HepG2 (cell line): ENCODE results near the gene NSMF. TPM values are rescaled to one million over a fixed set of nuclear protein-coding genes. Genes with fewer than 3 reads are reported as not detected.
"Not testable (repeated sequence)": the region's sequence is repeated elsewhere in the genome, so short reads cannot be mapped to it uniquely, and the experiment has no call there.

Experiments
- ATAC-seq: fragments of 200-7000 bp; cut with Tn5 transposase; 3 replicates; pipeline ENCODE4 v1.9.1; 2020; ENCODE audit warnings: mild to moderate bottlenecking, moderate library complexity
- BruUV-seq: library from RNA; stranded (reverse); fragments of 400-500 nt; replicated peaks from 2 replicates; lab custom pipeline; 2021; lab: Mats Ljungman, UMichigan
- CTCF ChIA-PET: fragments of 300-600 bp; formaldehyde crosslinking; extraction: SDS; loops from one replicate; lab custom pipeline; 2021; ENCODE audit warnings: low total read pairs, inconsistent platforms, low intra/inter-chr PET ratio; lab: Yijun Ruan, JAX
- POLR2A ChIA-PET: fragments of 350-600 bp; sonication (Branson Sonifier 250); formaldehyde crosslinking; loops from one replicate; lab custom pipeline; 2020; ENCODE audit warnings: antibody characterized with exemption, inconsistent platforms; lab: Yijun Ruan, JAX
- DNase-seq: peaks from one replicate; pipeline ENCODE4 v3.0.0-alpha.2; 2015; ENCODE audit warnings: low spot score
- FAIRE-seq: peaks from 3 replicates; lab custom pipeline; 2011; peaks lifted over from hg19 to GRCh38; lab: Jason Lieb, UNC
- H2AFZ ChIP-seq: one replicate; pipeline ENCODE4 v1.6.1; 2011; ENCODE audit warnings: low read length, inconsistent platforms
- H3K27ac ChIP-seq: fragments of 300-600 bp; 3 replicates; pipeline ENCODE4 v1.8.0; 2011; ENCODE audit warnings: mixed run types, mild to moderate bottlenecking, mixed read lengths, low read length, inconsistent platforms; ENCODE audit not compliant: insufficient read depth; ENCODE audit errors: extremely low read length
- H3K27me3 ChIP-seq, 2 experiments: fragments of 200-600 bp in 1 of 2; 2 replicates in 1 of 2; 3 replicates in 1 of 2; pipeline versions ENCODE4 v1.6.0 to v1.8.0; 2011; ENCODE audit warnings: low read length in 2 of 2, mild to moderate bottlenecking in 2 of 2, moderate library complexity in 2 of 2, inconsistent platforms in 1 of 2; ENCODE audit not compliant: insufficient read depth in 2 of 2, control insufficient read depth in 1 of 2
- H3K36me3 ChIP-seq, 2 experiments: fragments of 200-600 bp in 1 of 2; replicated peaks in 1 of 2; 2 replicates in 1 of 2; 3 replicates in 1 of 2; pipeline versions ENCODE4 v1.5.1 to v1.8.0; 2011; ENCODE audit warnings: low read length in 2 of 2, inconsistent platforms in 1 of 2; ENCODE audit not compliant: insufficient read depth in 2 of 2, control insufficient read depth in 1 of 2
- H3K4me1 ChIP-seq: 2 replicates; pipeline ENCODE4 v1.5.1; 2012; ENCODE audit warnings: low read length, inconsistent platforms; ENCODE audit not compliant: insufficient read depth
- H3K4me2 ChIP-seq: 2 replicates; pipeline ENCODE4 v1.6.0; 2011; ENCODE audit warnings: low read depth, low read length, inconsistent platforms
- H3K4me3 ChIP-seq, 3 experiments: fragments of 200-600 bp in 1 of 3; sonication (generic), shearing (Covaris generic) in 1 of 3; replicated peaks in 1 of 3; 2 replicates each; pipeline ENCODE4 v1.5.1; 2011 to 2016; ENCODE audit warnings: low read length in 3 of 3, inconsistent platforms in 2 of 3, low read depth in 2 of 3, mild to moderate bottlenecking in 2 of 3, control low read depth in 1 of 3, mixed read lengths in 1 of 3; ENCODE audit not compliant: insufficient read depth in 1 of 3
- H3K79me2 ChIP-seq: one replicate; pipeline ENCODE4 v1.6.1; 2011; ENCODE audit warnings: low read length, inconsistent platforms; ENCODE audit not compliant: insufficient read depth
- H3K9ac ChIP-seq: 2 replicates; pipeline ENCODE4 v1.6.0; 2011; ENCODE audit warnings: mild to moderate bottlenecking, low read depth, low read length, inconsistent platforms; ENCODE audit not compliant: insufficient read depth
- H3K9me3 ChIP-seq: 2 replicates; pipeline ENCODE4 v1.5.1; 2012; ENCODE audit warnings: mild to moderate bottlenecking, low read length
- H4K20me1 ChIP-seq: 2 replicates; pipeline ENCODE4 v1.6.0; 2011; ENCODE audit warnings: inconsistent platforms, mild to moderate bottlenecking, low read length, moderate library complexity; ENCODE audit not compliant: insufficient read depth
- CHD2 ChIP-seq: IDR thresholded peaks from 2 replicates; pipeline ENCODE4 v1.6.1; 2011; ENCODE audit warnings: low read depth, low read length, improper control_type of control experiment
- EHMT2 ChIP-seq: fragments of 200-600 bp; sonication (generic); IDR thresholded peaks from 2 replicates; pipeline ENCODE4 v1.7.0; 2017; ENCODE audit warnings: antibody characterized with exemption, low read depth, low read length, borderline replicate concordance
- ZFP36L2 ChIP-seq: sonication (generic); formaldehyde crosslinking; IDR thresholded peaks from 2 replicates; pipeline ENCODE4 v1.4.0; 2020; ENCODE audit warnings: missing genetic modification reagents
- ZNF10 ChIP-seq: sonication (generic); formaldehyde crosslinking; IDR thresholded peaks from 2 replicates; pipeline ENCODE4 v1.4.0; 2020; ENCODE audit warnings: mild to moderate bottlenecking, low read depth, missing genetic modification reagents, borderline replicate concordance
- ZNF761 ChIP-seq: sonication (generic); formaldehyde crosslinking; conservative IDR thresholded peaks from 2 replicates; pipeline ENCODE4 v1.4.0; 2020; ENCODE audit warnings: mild to moderate bottlenecking, missing genetic modification reagents
- ZNF878 ChIP-seq: sonication (generic); formaldehyde crosslinking; IDR thresholded peaks from 2 replicates; pipeline ENCODE4 v1.8.1; 2023; ENCODE audit warnings: mild to moderate bottlenecking, missing genetic modification reagents, moderate library complexity
- WGBS: methylation state at CpG from one replicate; pipeline ENCODE4 v1.1.6; 2017; ENCODE audit warnings: low lambda C conversion rate; 5-methylcytosine and 5-hydroxymethylcytosine counted together
- in situ Hi-C: cut with HindIII; loops from 2 replicates; pipeline ENCODE4 v1.10.0; 2017; ENCODE audit warnings: low pct_unique_long_range_greater_than_20kb; ENCODE audit not compliant: extremely low pct_ligation_motif_present
- intact Hi-C: fragments of 100-400 bp; cut with micrococcal nuclease; formaldehyde crosslinking; loops from one replicate; pipeline ENCODE4 v1.10.0; 2022; ENCODE audit not compliant: unreplicated experiment
- polyA plus RNA-seq, 8 experiments: library from polyadenylated mRNA; depleted of rRNA in 3 of 8; stranded (reverse) in 7 of 8; unstranded in 1 of 8; fragments of >200 nt; fragmentation: Illumina TruSeq in 4 of 8; extraction: Trizol in 4 of 8; gene quantifications; 2 replicates each; pipeline versions ENCODE4 v1.2.1 to v1.2.3, GENCODE V29; 2011 to 2016; ENCODE audit warnings: low read depth in 4 of 8, missing spikeins in 1 of 8, mixed read lengths in 1 of 8; ENCODE audit not compliant: insufficient read depth in 1 of 8
- total RNA-seq, 5 experiments: library from RNA; depleted of rRNA; stranded (reverse); fragments of >200 nt; fragmentation: Illumina TruSeq; extraction: Trizol; gene quantifications; 2 replicates each; pipeline ENCODE4 v1.2.3, GENCODE V29; 2016; ENCODE audit warnings: low read depth in 1 of 5
- TF ChIP-seq, protein P1 (sequence below): sonication (generic); formaldehyde crosslinking; IDR thresholded peaks from 2 replicates; pipeline ENCODE4 v1.9.0; 2021; ENCODE audit warnings: missing genetic modification reagents, borderline replicate concordance

NSMF gene
- total and polyA plus RNA-seq, 2 of the 13 experiments (the other 11 are each of a cell fraction or from before 2014, with no cell fraction given): 44.3 to 183 TPM

- no peak overlapping the region for H3K4me3 ChIP-seq
- FAIRE-seq: no peak
- in situ Hi-C loops: no loop called here
- peaks cover 17% of the 10 kb centered on the region for H3K4me1 ChIP-seq
- TF ChIP-seq ZNF10 (CRISPR knock-in tag) (no peak), ZFP36L2 (CRISPR knock-in tag) (no peak), CHD2 (no peak), ZNF761 (CRISPR knock-in tag) (no peak), EHMT2 (no peak), ZNF878 (CRISPR knock-in tag) (no peak)
- TF ChIP-seq, protein P1, sequence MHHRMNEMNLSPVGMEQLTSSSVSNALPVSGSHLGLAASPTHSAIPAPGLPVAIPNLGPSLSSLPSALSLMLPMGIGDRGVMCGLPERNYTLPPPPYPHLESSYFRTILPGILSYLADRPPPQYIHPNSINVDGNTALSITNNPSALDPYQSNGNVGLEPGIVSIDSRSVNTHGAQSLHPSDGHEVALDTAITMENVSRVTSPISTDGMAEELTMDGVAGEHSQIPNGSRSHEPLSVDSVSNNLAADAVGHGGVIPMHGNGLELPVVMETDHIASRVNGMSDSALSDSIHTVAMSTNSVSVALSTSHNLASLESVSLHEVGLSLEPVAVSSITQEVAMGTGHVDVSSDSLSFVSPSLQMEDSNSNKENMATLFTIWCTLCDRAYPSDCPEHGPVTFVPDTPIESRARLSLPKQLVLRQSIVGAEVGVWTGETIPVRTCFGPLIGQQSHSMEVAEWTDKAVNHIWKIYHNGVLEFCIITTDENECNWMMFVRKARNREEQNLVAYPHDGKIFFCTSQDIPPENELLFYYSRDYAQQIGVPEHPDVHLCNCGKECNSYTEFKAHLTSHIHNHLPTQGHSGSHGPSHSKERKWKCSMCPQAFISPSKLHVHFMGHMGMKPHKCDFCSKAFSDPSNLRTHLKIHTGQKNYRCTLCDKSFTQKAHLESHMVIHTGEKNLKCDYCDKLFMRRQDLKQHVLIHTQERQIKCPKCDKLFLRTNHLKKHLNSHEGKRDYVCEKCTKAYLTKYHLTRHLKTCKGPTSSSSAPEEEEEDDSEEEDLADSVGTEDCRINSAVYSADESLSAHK (CRISPR knock-in tag): no peak
- no peaks in the 10 kb centered on the region for H3K36me3 ChIP-seq
- no peaks in the 10 kb centered on the region for H3K9me3 ChIP-seq
- H2AFZ ChIP-seq: no peak overlapping the region
- ChIA-PET CTCF (no interaction called here), POLR2A (no interaction called here)
- no TSS peak for BruUV-seq
- DNase-seq: no peak
- intact Hi-C loops: no loop called here
- WGBS: 86% methylated on average over 9 of the region's 15 CpGs
- ATAC-seq: no peak
- no peaks in the 10 kb centered on the region for H3K79me2 ChIP-seq
- no peaks in the 10 kb centered on the region for H3K27me3 ChIP-seq
- no peaks in the 10 kb centered on the region for H4K20me1 ChIP-seq
- no peak overlapping the region for H3K27ac ChIP-seq
- no peak overlapping the region for H3K4me2 ChIP-seq
- no peak overlapping the region for H3K9ac ChIP-seq
Measured at GRCh38 chr9:137410891-137411249, 48.3 kb downstream of the NSMF start.

DNA sequence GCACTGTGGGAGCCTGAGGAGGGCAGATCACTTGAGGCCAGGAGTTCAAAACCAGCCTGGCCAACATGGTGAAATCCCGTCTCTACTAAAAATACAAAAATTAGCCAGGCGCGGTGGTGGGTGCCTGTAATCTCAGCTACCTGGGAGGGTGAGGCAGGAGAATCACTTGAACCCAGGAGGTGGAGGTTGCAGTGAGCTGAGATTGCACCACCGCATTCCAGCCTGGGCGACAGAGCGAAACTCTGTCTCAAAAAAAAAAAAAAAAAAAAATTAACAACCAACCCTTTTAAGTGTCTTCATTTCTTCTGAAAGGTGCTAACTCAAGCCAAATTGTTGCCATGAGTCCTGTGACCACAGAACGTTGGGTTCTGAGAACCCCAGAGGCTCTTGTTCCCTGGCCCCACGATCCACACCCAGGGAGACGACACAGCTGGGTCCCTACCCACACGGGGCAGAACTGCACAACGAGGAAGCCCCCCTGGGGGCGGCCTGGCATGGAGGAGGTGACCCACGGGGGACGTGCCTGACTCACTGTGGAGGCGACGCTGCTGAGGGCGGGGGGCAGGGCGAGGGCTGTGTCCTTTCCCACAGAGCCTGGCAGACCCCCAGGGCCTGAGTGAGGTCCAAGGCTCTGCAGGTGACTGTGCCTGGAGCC, 48.8 kb downstream of the NSMF start:
- H4K20me1 ChIP-seq, BruUV-seq, H2AFZ ChIP-seq, DNase-seq, H3K36me3 ChIP-seq, FAIRE-seq, H3K4me2 ChIP-seq, H3K4me3 ChIP-seq, H3K27me3 ChIP-seq, H3K27ac ChIP-seq, ATAC-seq, CTCF ChIA-PET, H3K9me3 ChIP-seq, in situ Hi-C loops, H3K79me2 ChIP-seq, intact Hi-C loops, H3K9ac ChIP-seq: not testable (repeated sequence)
- POLR2A ChIA-PET: interaction anchor here (0.6 kb wide), 1 partner anchor 22 kb away, joined by 5 read pairs; no protein-coding TSS in a partner anchor
- peaks cover 19% of the 10 kb centered on the region for H3K4me1 ChIP-seq
- 86% methylated on average over 9 of the region's 18 CpGs for WGBS
